ENCODE measurements around the gene CDIP1. TPM values are rescaled to one million over a fixed set of nuclear protein-coding genes. Genes with fewer than 3 reads are reported as not detected.

The CDIP1 gene
- total RNA-seq, 6 donors from 2014 or later: 7.3 to 27.0 (median 21.9) TPM

GRCh38 chr16:4535627-4536108 lies 2.9 kb downstream of the CDIP1 start:
- no peak overlapping the region for H3K4me3 ChIP-seq
- H3K27ac ChIP-seq: no peak overlapping the region
- H3K4me1 ChIP-seq: peaks cover 8 to 16% (median 12%) of the 10 kb centered on the region in 4 donors
- peaks cover 0 to 3% (median 0%) of the 10 kb centered on the region in 4 donors for H3K36me3 ChIP-seq
- no peak for DNase-seq
- H3K9me3 ChIP-seq: peaks cover 0 to 14% (median 4%) of the 10 kb centered on the region in 4 donors
- no peaks in the 10 kb centered on the region for H3K27me3 ChIP-seq
- no peak for ATAC-seq (ENCODE audit: low FRiP score in 2 of 2)
- 68 to 82% methylated on average over 4 to 7 of the region's 7 CpGs for WGBS, 2 donors
- TF ChIP-seq POLR2A (IDR thresholded peaks at IDR 0.05) (no peak), EP300 (IDR thresholded peaks at IDR 0.05) (no peak), CTCF (IDR thresholded peaks at IDR 0.05) (no peak), POLR2AphosphoS5 (IDR thresholded peaks at IDR 0.05) (no peak)

- WGBS, 2 donors: 72 to 80% methylated on average over 13 of the region's 13 CpGs
- H3K27ac ChIP-seq: no peak overlapping the region
- TF ChIP-seq POLR2A (IDR thresholded peaks at IDR 0.05): no peak
- no peak for TF ChIP-seq POLR2AphosphoS5 (IDR thresholded peaks at IDR 0.05)
- TF ChIP-seq CTCF (IDR thresholded peaks at IDR 0.05): no peak
- no peak for TF ChIP-seq EP300 (IDR thresholded peaks at IDR 0.05)
- no peak overlapping the region for H3K4me3 ChIP-seq
- H3K4me1 ChIP-seq: peaks cover 8 to 16% (median 12%) of the 10 kb centered on the region in 4 donors
- H3K9me3 ChIP-seq: peaks cover 0 to 4% (median under 1%) of the 10 kb centered on the region in 4 donors
- ATAC-seq (ENCODE audit: low FRiP score in 2 of 2) (no peak), DNase-seq (no peak)
- peaks cover 0 to 3% (median 0%) of the 10 kb centered on the region in 4 donors for H3K36me3 ChIP-seq
- H3K27me3 ChIP-seq: no peaks in the 10 kb centered on the region
Measured at GRCh38 chr16:4534151-4534790, 4.3 kb downstream of the CDIP1 start.

- peaks cover 0 to 3% (median 0%) of the 10 kb centered on the region in 4 donors for H3K36me3 ChIP-seq
- TF ChIP-seq POLR2AphosphoS5 (IDR thresholded peaks at IDR 0.05) (no peak), EP300 (IDR thresholded peaks at IDR 0.05) (no peak), POLR2A (IDR thresholded peaks at IDR 0.05) (no peak), CTCF (IDR thresholded peaks at IDR 0.05) (no peak)
- ATAC-seq (ENCODE audit: low FRiP score in 2 of 2) (no peak), DNase-seq (no peak)
- no peaks in the 10 kb centered on the region for H3K27me3 ChIP-seq
- peaks cover 8 to 14% (median 11%) of the 10 kb centered on the region in 4 donors for H3K4me1 ChIP-seq
- no peak overlapping the region for H3K27ac ChIP-seq
- no peak overlapping the region for H3K4me3 ChIP-seq
- no peaks in the 10 kb centered on the region for H3K9me3 ChIP-seq
- 83 to 89% methylated on average over 6 of the region's 6 CpGs for WGBS, 2 donors
Measured at GRCh38 chr16:4533490-4533889, 5.1 kb downstream of the CDIP1 start.

GRCh38 chr16:4532238-4532637 lies 6.3 kb downstream of the CDIP1 start:
- Histone ChIP-seq H3K9me3 (no peaks in the 10 kb centered on the region), H3K27ac (no peak overlapping the region), H3K4me3 (no peak overlapping the region), H3K4me1 (peaks cover 2 to 6% (median 5%) of the 10 kb centered on the region in 4 donors), H3K27me3 (no peaks in the 10 kb centered on the region), H3K36me3 (peaks cover 0 to 3% (median 0%) of the 10 kb centered on the region in 4 donors)
- TF ChIP-seq CTCF (IDR thresholded peaks at IDR 0.05) (no peak), POLR2AphosphoS5 (IDR thresholded peaks at IDR 0.05) (no peak)
- 96 to 98% methylated on average over 8 to 10 of the region's 10 CpGs for WGBS, 2 donors
- ATAC-seq (ENCODE audit: low FRiP score in 2 of 2) (no peak), DNase-seq (no peak)

GRCh38 chr16:4531811-4532210 lies 6.8 kb downstream of the CDIP1 start:
- no peak for DNase-seq
- no peak overlapping the region for H3K4me3 ChIP-seq
- peaks cover 0 to 2% (median under 1%) of the 10 kb centered on the region in 4 donors for H3K4me1 ChIP-seq
- no peak for ATAC-seq (ENCODE audit: low FRiP score in 2 of 2)
- H3K9me3 ChIP-seq: no peaks in the 10 kb centered on the region
- TF ChIP-seq CTCF (IDR thresholded peaks at IDR 0.05): no peak
- no peak for TF ChIP-seq POLR2A (IDR thresholded peaks at IDR 0.05)
- TF ChIP-seq EP300 (IDR thresholded peaks at IDR 0.05): no peak
- TF ChIP-seq POLR2AphosphoS5 (IDR thresholded peaks at IDR 0.05): no peak
- WGBS, 2 donors: 89 to 93% methylated on average over 5 to 8 of the region's 8 CpGs
- H3K27ac ChIP-seq: no peak overlapping the region
- no peaks in the 10 kb centered on the region for H3K27me3 ChIP-seq
- H3K36me3 ChIP-seq: peaks cover 0 to 3% (median 0%) of the 10 kb centered on the region in 4 donors

Data from upper lobe of left lung (tissue), 6 donors.